ENCODE measurements around the gene FLYWCH1.

FLYWCH1 gene

GRCh38 chr16:2926650-2926999 lies 14.9 kb downstream of the FLYWCH1 start:
- no peak for TF ChIP-seq POLR2AphosphoS5 (IDR thresholded peaks at IDR 0.05; ENCODE audit: low read depth, low read length)
- no peak for TF ChIP-seq TAF1 (IDR thresholded peaks at IDR 0.05; ENCODE audit: borderline replicate concordance, insufficient read depth, low read length)
- no peak for TF ChIP-seq SIN3A (IDR thresholded peaks at IDR 0.05; ENCODE audit: borderline replicate concordance, insufficient read depth, low read length)
- TF ChIP-seq REST (IDR thresholded peaks at IDR 0.05; ENCODE audit: insufficient read depth in 1 of 2, low read depth in 2 of 2, low read length in 2 of 2), result no peak
- TF ChIP-seq FOXP2 (optimal IDR thresholded peaks at IDR 0.05; ENCODE audit: borderline replicate concordance, extremely low read depth, extremely low read length, insufficient read depth), result no peak

GRCh38 chr16:2927010-2927646 lies 15.4 kb downstream of the FLYWCH1 start:
- TF ChIP-seq REST (IDR thresholded peaks at IDR 0.05; ENCODE audit: insufficient read depth in 1 of 2, low read depth in 2 of 2, low read length in 2 of 2), result no peak
- no peak for TF ChIP-seq POLR2AphosphoS5 (IDR thresholded peaks at IDR 0.05; ENCODE audit: low read depth, low read length)
- TF ChIP-seq SIN3A (IDR thresholded peaks at IDR 0.05; ENCODE audit: borderline replicate concordance, insufficient read depth, low read length), result no peak
- TF ChIP-seq TAF1 (IDR thresholded peaks at IDR 0.05; ENCODE audit: borderline replicate concordance, insufficient read depth, low read length), result no peak
- no peak for TF ChIP-seq FOXP2 (optimal IDR thresholded peaks at IDR 0.05; ENCODE audit: borderline replicate concordance, extremely low read depth, extremely low read length, insufficient read depth)

GRCh38 chr16:2928796-2929195 lies 17.1 kb downstream of the FLYWCH1 start:
- TF ChIP-seq REST (IDR thresholded peaks at IDR 0.05; ENCODE audit: insufficient read depth in 1 of 2, low read depth in 2 of 2, low read length in 2 of 2) (no peak), SIN3A (IDR thresholded peaks at IDR 0.05; ENCODE audit: borderline replicate concordance, insufficient read depth, low read length) (no peak), TAF1 (IDR thresholded peaks at IDR 0.05; ENCODE audit: borderline replicate concordance, insufficient read depth, low read length) (no peak), POLR2AphosphoS5 (IDR thresholded peaks at IDR 0.05; ENCODE audit: low read depth, low read length) (no peak), FOXP2 (optimal IDR thresholded peaks at IDR 0.05; ENCODE audit: borderline replicate concordance, extremely low read depth, extremely low read length, insufficient read depth) (no peak)

GRCh38 chr16:2929693-2930092 lies 18.0 kb downstream of the FLYWCH1 start:
- TF ChIP-seq TAF1 (IDR thresholded peaks at IDR 0.05; ENCODE audit: borderline replicate concordance, insufficient read depth, low read length), result no peak
- TF ChIP-seq SIN3A (IDR thresholded peaks at IDR 0.05; ENCODE audit: borderline replicate concordance, insufficient read depth, low read length), result no peak
- TF ChIP-seq POLR2AphosphoS5 (IDR thresholded peaks at IDR 0.05; ENCODE audit: low read depth, low read length), result no peak
- no peak for TF ChIP-seq FOXP2 (optimal IDR thresholded peaks at IDR 0.05; ENCODE audit: borderline replicate concordance, extremely low read depth, extremely low read length, insufficient read depth)
- no peak for TF ChIP-seq REST (IDR thresholded peaks at IDR 0.05; ENCODE audit: insufficient read depth in 1 of 2, low read depth in 2 of 2, low read length in 2 of 2)

Measured in PFSK-1 (cell line).